ENCODE results near the gene GARIN5B.

Gene GARIN5B

DNA sequence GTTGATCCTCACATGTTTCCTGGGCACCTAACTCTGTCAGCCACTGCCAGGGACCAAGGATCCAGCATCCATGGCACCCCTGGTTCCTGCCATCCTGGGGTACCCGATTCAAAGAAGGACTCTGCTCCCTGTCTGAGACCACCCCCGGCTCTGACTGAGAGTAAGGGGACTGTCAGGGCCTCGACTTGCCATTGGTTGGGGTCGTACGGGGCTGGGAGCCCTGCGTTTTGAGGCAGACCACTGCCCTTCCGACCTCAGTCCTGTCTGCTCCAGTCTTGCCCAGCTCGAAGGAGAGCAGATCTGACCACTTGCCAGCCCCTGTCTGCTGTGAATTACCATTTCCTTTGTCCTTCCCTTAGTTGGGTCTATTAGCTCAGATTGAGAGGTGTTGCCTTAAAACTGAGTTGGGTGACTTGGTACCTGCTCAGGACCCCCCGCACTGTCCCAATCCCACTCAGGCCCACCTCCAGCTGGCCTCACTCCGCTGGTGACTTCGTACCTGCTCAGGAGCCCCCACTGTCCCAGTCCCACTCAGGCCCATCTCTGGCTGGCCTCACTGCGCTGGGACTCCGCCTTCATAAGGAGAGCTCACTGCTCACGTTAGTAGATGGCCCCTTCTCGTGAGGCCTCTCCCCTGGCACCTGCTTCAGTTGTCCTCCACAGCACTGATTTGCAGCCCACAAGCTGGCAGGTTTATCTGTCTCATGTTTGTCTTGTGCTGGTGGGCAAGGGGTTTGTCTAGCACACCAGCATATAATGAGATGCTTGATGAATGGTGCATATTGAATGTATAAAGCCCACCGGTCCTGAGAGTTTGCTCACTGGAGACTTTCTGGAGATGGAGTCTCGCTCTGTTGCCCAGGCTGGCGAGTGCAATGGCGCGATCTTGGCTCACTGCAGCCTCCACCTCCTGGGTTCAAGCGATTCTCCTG is 26.6 kb upstream of the GARIN5B start:
- DNase-seq (ENCODE audit: low read depth), result no peak

GRCh38 chr19:55387736-55388497 is 24.9 kb upstream of the GARIN5B start:
- no peak for DNase-seq (ENCODE audit: low read depth)

DNA sequence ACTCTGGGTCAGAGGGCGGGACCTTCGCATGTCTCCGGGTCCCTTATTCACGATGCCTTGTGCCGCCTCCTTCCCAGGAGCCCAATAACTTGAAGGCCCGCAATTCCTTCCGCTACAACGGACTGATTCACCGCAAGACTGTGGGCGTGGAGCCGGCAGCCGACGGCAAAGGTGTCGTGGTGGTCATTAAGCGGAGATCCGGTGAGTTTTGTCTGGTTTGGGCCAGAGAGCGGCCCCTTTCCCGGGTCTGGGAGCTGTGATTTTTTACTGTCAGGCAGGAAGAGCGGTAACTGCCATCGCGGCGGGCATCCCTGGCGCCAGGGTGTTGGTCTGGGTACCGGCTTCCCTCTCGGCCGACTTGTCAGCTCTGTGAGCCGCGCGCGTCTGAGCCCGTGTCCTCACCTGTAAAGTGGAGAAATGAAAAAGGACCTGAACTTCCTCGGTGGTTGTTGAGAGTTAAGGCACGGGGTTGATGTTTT is 23.5 kb upstream of the GARIN5B start:
- DNase-seq (ENCODE audit: low read depth), result no peak

DNA sequence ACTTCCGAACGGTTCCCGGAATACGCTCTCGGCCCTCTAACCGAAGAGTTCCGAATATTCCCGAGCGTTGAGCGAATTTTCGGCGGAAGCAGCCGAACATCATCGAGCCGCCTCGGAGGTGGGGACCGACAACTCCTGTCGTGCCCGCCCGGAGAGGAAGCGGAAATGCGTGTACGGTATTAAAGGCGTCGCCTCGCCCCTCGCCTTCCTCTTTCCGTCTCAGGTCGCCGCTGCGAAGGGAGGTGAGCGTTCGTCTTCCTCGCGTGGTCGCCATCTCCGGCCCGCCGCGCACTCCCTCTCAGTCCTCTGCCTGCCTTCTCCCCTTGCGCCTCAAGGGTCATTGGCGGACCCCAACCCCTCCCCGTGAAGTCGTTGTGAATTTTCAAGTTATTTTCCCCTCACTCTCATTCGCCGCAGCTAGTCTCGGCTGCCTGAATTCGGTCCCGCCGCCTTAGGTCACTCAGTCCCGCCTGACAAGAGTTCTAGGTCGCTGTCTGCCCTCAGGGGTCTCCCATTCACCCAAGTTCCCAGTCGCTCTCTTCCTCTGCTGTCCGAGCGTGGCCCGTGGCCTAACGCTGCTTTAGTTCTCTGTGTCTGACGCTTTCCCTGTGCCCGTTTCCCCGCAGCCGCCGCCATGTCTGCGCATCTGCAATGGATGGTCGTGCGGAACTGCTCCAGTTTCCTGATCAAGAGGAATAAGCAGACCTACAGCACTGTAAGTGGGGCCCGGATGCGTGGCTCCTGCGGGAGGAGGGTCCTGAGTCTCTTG is 22.8 kb upstream of the GARIN5B start, which contains the start of gene RPL28:
TSS of gene RPL28 (plus strand) at position 209 of the 769 bp plus-strand sequence. CDS start at position 635, 426 bp downstream.
- DNase-seq (ENCODE audit: low read depth), result peak; percentile 98

- DNase-seq (ENCODE audit: low read depth), result peak; percentile 96
These were observed 22.1 kb upstream of the GARIN5B start for GRCh38 chr19:55384920-55385723.

DNA sequence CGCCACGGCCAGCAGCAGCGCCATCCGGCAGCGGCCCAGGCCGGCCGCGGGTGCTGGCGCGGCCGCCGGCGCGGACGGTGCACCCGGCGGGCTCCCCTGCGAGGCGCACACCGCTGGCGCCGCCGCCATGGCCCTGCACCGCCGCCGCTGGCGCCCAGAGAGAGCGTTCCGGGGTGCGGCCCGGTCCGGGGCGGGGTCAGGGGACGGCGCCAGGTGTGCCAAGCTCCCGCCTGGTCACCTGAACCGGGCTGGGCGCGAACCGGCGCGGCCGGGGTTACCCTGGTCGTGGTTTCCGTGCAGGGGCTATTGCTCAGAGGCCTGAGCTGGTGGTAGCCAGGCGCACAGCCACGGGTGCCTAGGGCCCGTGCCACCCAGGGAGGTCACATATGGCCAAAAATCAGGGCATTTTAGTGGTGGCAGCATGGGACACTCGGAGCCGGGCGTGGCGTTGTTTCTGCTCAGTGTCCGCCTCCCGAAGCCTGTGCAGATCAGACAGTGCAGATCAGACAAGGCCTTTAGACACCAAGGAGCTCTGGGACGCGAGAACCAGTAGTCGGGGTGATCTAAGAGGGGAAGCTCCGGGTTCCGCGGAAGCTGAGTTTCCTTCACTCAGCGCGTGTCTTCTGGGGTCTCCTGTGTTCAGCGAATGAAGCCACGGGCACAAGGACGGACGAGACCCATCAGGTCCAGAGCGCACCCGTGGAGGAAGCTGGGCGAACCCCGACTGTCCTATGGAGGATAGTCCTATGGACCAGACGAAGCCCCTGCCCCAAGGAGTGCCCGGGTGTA is 21.3 kb upstream of the GARIN5B start, which contains the start of gene TMEM238:
TSS of gene TMEM238 (minus strand) at position 162 of the 789 bp plus-strand sequence. CDS start at position 129, 33 bp downstream.
- no peak for DNase-seq (ENCODE audit: low read depth)

GRCh38 chr19:55383279-55384130 is 20.4 kb upstream of the GARIN5B start:
- peak; percentile 74 for DNase-seq (ENCODE audit: low read depth)

- no peak for DNase-seq (ENCODE audit: low read depth)
These were observed 19.5 kb upstream of the GARIN5B start for GRCh38 chr19:55382522-55383054.

DNA sequence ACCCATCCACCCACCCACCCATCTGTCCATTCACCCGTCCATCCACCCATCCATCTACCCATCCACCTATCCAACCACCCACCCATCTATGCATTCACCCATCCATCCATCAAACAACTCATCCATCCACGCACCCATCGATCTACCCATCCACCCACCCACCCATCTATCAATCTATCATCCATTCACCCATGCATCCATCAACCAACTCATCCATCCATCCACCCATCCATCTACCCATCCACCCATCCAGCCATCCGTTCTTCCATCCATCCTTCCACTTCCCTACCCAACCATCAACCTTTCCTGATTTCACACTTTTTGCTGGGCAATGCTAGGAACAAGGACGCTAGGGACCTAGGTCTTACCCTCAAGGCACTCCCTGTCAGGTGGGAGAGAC is 19.0 kb upstream of the GARIN5B start:
- no peak for DNase-seq (ENCODE audit: low read depth)

DNA sequence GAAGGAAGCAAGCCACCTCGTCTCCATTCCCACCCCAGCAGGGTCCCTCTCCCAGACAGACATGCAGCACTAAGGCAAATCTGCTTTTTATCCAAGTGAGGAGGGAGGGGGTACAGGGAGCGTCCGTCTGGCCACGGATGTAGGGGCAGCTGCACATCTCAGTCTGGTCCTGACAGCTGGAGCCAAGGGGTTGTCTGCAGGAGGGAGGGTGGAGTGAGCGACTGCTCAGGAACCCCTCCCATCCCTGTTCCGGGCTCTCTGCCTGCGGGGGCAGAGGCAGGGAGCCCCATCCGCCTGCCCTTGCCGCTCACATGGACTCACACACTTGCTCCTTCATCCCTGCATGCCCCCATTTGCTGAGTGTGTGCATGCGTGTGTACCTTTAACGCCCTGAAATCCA is 16.1 kb upstream of the GARIN5B start:
- no peak for DNase-seq (ENCODE audit: low read depth)

DNA sequence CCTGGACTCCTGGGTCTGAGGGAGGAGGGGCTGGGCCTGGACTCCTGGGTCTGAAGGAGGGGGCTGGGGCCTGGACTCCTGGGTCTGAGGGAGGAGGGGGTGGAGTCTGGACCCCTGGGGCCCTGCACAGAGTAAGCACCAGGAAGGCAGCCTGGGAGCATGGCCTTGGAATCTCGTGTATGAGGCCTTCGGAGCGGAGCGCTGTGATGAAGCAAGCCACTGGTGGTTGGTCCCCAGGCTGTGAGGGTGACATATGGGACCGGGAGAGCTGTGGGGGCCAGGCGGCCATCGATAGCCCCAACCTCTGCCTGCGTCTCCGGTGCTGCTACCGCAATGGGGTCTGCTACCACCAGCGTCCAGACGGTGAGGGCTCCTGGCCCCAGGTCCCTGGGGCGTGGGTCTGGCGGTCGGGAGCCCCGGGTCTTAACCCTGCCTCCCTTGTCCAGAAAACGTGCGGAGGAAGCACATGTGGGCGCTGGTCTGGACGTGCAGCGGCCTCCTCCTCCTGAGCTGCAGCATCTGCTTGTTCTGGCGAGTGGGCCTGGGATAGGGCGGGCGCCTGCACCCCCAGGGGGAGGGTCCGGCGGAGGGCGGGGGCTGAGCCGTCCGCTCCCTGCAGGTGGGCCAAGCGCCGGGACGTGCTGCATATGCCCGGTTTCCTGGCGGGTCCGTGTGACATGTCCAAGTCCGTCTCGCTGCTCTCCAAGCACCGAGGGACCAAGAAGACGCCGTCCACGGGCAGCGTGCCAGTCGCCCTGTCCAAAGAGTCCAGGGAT is 14.5 kb upstream of the GARIN5B start:
- no peak for DNase-seq (ENCODE audit: low read depth)

GRCh38 chr19:55376241-55376933 is 13.3 kb upstream of the GARIN5B start, which contains the start of gene TMEM190:
Gene TMEM190, plus strand, starts transcription at chr19:55376826. Its CDS starts 28 bp downstream, at chr19:55376854.
- no peak for DNase-seq (ENCODE audit: low read depth)

GRCh38 chr19:55373993-55374757 is 11.1 kb upstream of the GARIN5B start:
- peak; percentile 81 for DNase-seq (ENCODE audit: low read depth)

DNA sequence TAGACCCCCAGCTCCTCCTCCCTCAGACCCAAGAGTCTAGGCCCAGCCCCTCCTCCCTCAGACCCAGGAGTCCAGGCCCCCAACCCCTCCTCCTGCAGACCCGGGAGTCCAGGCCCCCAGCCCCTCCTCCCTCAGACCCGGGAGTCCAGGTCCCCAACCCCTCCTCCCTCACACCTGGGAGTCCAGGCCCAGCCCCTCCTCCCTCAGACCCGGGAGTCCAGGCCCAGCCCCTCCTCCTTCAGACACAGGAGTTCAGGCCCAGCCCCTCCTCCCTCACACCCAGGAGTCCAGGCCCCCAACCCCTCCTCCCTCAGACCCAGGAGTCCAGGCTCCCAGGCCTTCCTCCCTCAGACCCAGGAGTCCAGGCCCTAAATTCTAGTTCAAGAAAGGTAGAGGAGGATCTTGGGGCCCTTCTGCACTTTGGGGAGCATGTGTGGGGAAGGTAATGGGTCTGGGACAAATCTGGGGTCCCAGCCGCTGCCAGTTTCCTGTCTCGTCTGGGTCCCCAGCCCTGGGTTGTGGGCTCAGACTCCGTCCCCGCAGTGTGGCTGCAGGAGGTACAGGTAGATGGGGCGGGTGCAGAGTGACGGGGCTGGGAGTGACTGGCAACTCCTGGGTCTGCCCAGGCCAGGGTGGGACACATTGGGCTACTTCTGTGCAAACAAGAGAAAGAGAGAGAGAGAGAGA is 10.4 kb upstream of the GARIN5B start:
- no peak for DNase-seq (ENCODE audit: low read depth)

- peak; percentile 81 for DNase-seq (ENCODE audit: low read depth)
These were observed 9.4 kb upstream of the GARIN5B start for GRCh38 chr19:55372316-55373081.
